Liver (tissue), 3 donors: Measurements from ENCODE around the gene STK24.

ENCODE experiments used
- EGR1 ChIP-seq, 2 donors: IDR thresholded peaks; 2 replicates each; pipeline ENCODE4 v1.6.1; 2016 to 2018; ENCODE audit warnings: antibody characterized with exemption in 2 of 2, low read depth in 2 of 2
- FOXA1 ChIP-seq: IDR thresholded peaks from 2 replicates; pipeline ENCODE4 v1.6.1; 2016; ENCODE audit warnings: antibody characterized with exemption
- GABPA ChIP-seq, 2 donors: IDR thresholded peaks in 1 of 2; conservative IDR thresholded peaks in 1 of 2; 2 replicates each; pipeline ENCODE4 v1.6.1; 2016; ENCODE audit warnings: antibody characterized with exemption in 2 of 2, mild to moderate bottlenecking in 1 of 2, moderate library complexity in 1 of 2
- HNF4A ChIP-seq, 2 donors: conservative IDR thresholded peaks; 2 replicates each; pipeline ENCODE4 v1.6.1; 2016; ENCODE audit warnings: antibody characterized with exemption in 2 of 2, mild to moderate bottlenecking in 2 of 2
- JUND ChIP-seq, 2 donors: IDR thresholded peaks; 2 replicates each; pipeline ENCODE4 v1.6.1; 2016; ENCODE audit warnings: antibody characterized with exemption in 2 of 2
- RAD21 ChIP-seq, 2 donors: IDR thresholded peaks; 2 replicates each; pipeline ENCODE4 v1.6.1; 2016; ENCODE audit warnings: antibody characterized with exemption in 2 of 2, mild to moderate bottlenecking in 2 of 2
- RXRA ChIP-seq, 2 donors: IDR thresholded peaks; 2 replicates each; pipeline ENCODE4 v1.6.1; 2017 to 2018; ENCODE audit warnings: antibody characterized with exemption in 2 of 2, mild to moderate bottlenecking in 1 of 2
- SP1 ChIP-seq: IDR thresholded peaks from 2 replicates; pipeline ENCODE4 v1.6.1; 2018; ENCODE audit warnings: antibody characterized with exemption, mild to moderate bottlenecking
- TAF1 ChIP-seq: conservative IDR thresholded peaks from 2 replicates; pipeline ENCODE4 v1.6.1; 2016; ENCODE audit warnings: antibody characterized with exemption, mild to moderate bottlenecking
- TF ChIP-seq, protein P1 (sequence below): fragments of 150-350 bp; IDR thresholded peaks from 2 replicates; pipeline ENCODE4 v1.5.1; 2017; ENCODE audit warnings: improper control_type of control experiment, low read depth, low read length; ENCODE audit not compliant: missing input control
- TF ChIP-seq, protein P2 (sequence below): IDR thresholded peaks from 2 replicates; pipeline ENCODE4 v1.6.1; 2016; ENCODE audit warnings: antibody characterized with exemption
- donor health status: healthy.
- donor health status: healthy.

- TF ChIP-seq, protein P1, sequence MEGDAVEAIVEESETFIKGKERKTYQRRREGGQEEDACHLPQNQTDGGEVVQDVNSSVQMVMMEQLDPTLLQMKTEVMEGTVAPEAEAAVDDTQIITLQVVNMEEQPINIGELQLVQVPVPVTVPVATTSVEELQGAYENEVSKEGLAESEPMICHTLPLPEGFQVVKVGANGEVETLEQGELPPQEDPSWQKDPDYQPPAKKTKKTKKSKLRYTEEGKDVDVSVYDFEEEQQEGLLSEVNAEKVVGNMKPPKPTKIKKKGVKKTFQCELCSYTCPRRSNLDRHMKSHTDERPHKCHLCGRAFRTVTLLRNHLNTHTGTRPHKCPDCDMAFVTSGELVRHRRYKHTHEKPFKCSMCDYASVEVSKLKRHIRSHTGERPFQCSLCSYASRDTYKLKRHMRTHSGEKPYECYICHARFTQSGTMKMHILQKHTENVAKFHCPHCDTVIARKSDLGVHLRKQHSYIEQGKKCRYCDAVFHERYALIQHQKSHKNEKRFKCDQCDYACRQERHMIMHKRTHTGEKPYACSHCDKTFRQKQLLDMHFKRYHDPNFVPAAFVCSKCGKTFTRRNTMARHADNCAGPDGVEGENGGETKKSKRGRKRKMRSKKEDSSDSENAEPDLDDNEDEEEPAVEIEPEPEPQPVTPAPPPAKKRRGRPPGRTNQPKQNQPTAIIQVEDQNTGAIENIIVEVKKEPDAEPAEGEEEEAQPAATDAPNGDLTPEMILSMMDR: no peak
- no peak for TF ChIP-seq RAD21 (IDR thresholded peaks at IDR 0.05)
- no peak for TF ChIP-seq RXRA (IDR thresholded peaks at IDR 0.05)
- no peak for TF ChIP-seq SP1
- no peak for TF ChIP-seq TAF1
- TF ChIP-seq, protein P2, sequence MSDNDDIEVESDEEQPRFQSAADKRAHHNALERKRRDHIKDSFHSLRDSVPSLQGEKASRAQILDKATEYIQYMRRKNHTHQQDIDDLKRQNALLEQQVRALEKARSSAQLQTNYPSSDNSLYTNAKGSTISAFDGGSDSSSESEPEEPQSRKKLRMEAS: no peak
- TF ChIP-seq EGR1 (IDR thresholded peaks at IDR 0.05; ENCODE audit: low read depth in 2 of 2): no peak
- no peak for TF ChIP-seq GABPA (IDR thresholded peaks at IDR 0.05 in 1 of 2, conservative IDR thresholded peaks at IDR 0.05 in 1 of 2)
- TF ChIP-seq HNF4A (conservative IDR thresholded peaks at IDR 0.05): no peak
- TF ChIP-seq FOXA1: no peak
- no peak for TF ChIP-seq JUND (IDR thresholded peaks at IDR 0.05)
Observed at GRCh38 chr13:98591721-98592361, 14.9 kb upstream of the STK24 start.
